Endothelial cell of umbilical vein (primary cell): ENCODE measurements around the gene PAX5. TPM values are rescaled to one million over a fixed set of nuclear protein-coding genes. Genes with fewer than 3 reads are reported as not detected.

Experiments used
- BruUV-seq: library from RNA; stranded (reverse); fragments of 400-500 nt; replicated peaks from 2 replicates; lab custom pipeline; 2021; lab: Mats Ljungman, UMichigan
- CTCF ChIA-PET: fragments of 300-600, 350-600 bp; sonication (Branson Sonifier 250); formaldehyde crosslinking; loops from one replicate; lab custom pipeline; 2021; ENCODE audit warnings: antibody characterized with exemption, inconsistent platforms; lab: Charles Lee
- POLR2A ChIA-PET: fragments of 300-600, 350-600 bp; sonication (Branson Sonifier 250); formaldehyde crosslinking; loops from one replicate; lab custom pipeline; 2021; ENCODE audit warnings: antibody characterized with exemption, inconsistent platforms; lab: Charles Lee
- DNase-seq: peaks from one replicate; pipeline ENCODE4 v3.0.0-alpha.2; 2011; ENCODE audit warnings: low read depth, low spot score
- FAIRE-seq: peaks from 2 replicates; lab custom pipeline; 2011; peaks lifted over from hg19 to GRCh38; lab: Jason Lieb, UNC
- H2AFZ ChIP-seq: 2 replicates; pipeline ENCODE4 v1.6.0; 2012; ENCODE audit warnings: low read depth, low read length, control low read depth, inconsistent platforms
- H3K27ac ChIP-seq: 2 replicates; pipeline ENCODE4 v1.5.1; 2011; ENCODE audit warnings: low read depth, mild to moderate bottlenecking, control low read depth, low read length, moderate library complexity; ENCODE audit not compliant: insufficient read depth
- H3K27me3 ChIP-seq, 2 experiments: 2 replicates each; pipeline versions ENCODE4 v1.6.0 to v1.6.1; 2011; ENCODE audit warnings: low read length in 2 of 2, mixed read lengths in 1 of 2; ENCODE audit not compliant: control insufficient read depth in 2 of 2, insufficient read depth in 2 of 2
- H3K36me3 ChIP-seq, 2 experiments: 2 replicates in 1 of 2; 3 replicates in 1 of 2; pipeline ENCODE4 v1.5.1; 2011; ENCODE audit warnings: low read length in 2 of 2, mild to moderate bottlenecking in 1 of 2, moderate library complexity in 1 of 2; ENCODE audit not compliant: control insufficient read depth in 2 of 2, insufficient read depth in 2 of 2; ENCODE audit errors: extremely low read depth in 1 of 2
- H3K4me1 ChIP-seq: 3 replicates; pipeline ENCODE4 v1.5.1; 2011; ENCODE audit warnings: mild to moderate bottlenecking, low read length; ENCODE audit not compliant: control insufficient read depth, insufficient read depth; ENCODE audit errors: extremely low read depth
- H3K4me2 ChIP-seq: 2 replicates; pipeline ENCODE4 v1.6.1; 2011; ENCODE audit warnings: low read length, control low read depth, mixed read lengths; ENCODE audit not compliant: insufficient read depth
- H3K4me3 ChIP-seq, 3 experiments: fragments of 200-600 bp in 1 of 3; sonication (generic), shearing (Covaris generic) in 1 of 3; replicated peaks in 1 of 3; 2 replicates each; pipeline ENCODE4 v1.5.1; 2011 to 2016; ENCODE audit warnings: control low read depth in 3 of 3, low read length in 3 of 3, mild to moderate bottlenecking in 2 of 3, inconsistent platforms in 1 of 3, low read depth in 1 of 3, moderate library complexity in 1 of 3; ENCODE audit not compliant: insufficient read depth in 1 of 3
- H3K79me2 ChIP-seq: 2 replicates; pipeline ENCODE4 v1.6.0; 2012; ENCODE audit warnings: low read length, inconsistent platforms; ENCODE audit not compliant: control insufficient read depth, insufficient read depth
- H3K9ac ChIP-seq: replicated peaks from 2 replicates; pipeline ENCODE3; 2011; ENCODE audit warnings: low read length, control low read depth; ENCODE audit not compliant: insufficient read depth; ENCODE audit errors: extremely low read depth
- H3K9me1 ChIP-seq: replicated peaks from 3 replicates; pipeline ENCODE4 v1.6.0; 2011; ENCODE audit warnings: mild to moderate bottlenecking, low read length; ENCODE audit not compliant: control insufficient read depth, insufficient read depth; ENCODE audit errors: extremely low read depth
- H3K9me3 ChIP-seq: replicated peaks from 2 replicates; pipeline ENCODE4 v1.5.1; 2012; ENCODE audit warnings: low read length, inconsistent platforms; ENCODE audit not compliant: control insufficient read depth, insufficient read depth
- H4K20me1 ChIP-seq: replicated peaks from 2 replicates; pipeline ENCODE3; 2011; ENCODE audit warnings: mild to moderate bottlenecking, low read length; ENCODE audit not compliant: control insufficient read depth, insufficient read depth; ENCODE audit errors: extremely low read depth
- EZH2 ChIP-seq: IDR thresholded peaks from 2 replicates; pipeline ENCODE4 v1.6.1; 2012; ENCODE audit warnings: borderline replicate concordance, low read depth, mild to moderate bottlenecking, moderate library complexity, low read length, inconsistent platforms; ENCODE audit not compliant: severe bottlenecking
- FOS ChIP-seq: IDR thresholded peaks from 2 replicates; pipeline ENCODE4 v1.6.1; 2011; ENCODE audit warnings: mild to moderate bottlenecking, low read length, moderate library complexity, borderline replicate concordance; ENCODE audit not compliant: insufficient read depth
- GATA2 ChIP-seq: IDR thresholded peaks from 2 replicates; pipeline ENCODE4 v1.7.0; 2011; ENCODE audit warnings: low read depth, mild to moderate bottlenecking, moderate library complexity, mixed read lengths, low read length; ENCODE audit not compliant: insufficient read length, insufficient read depth
- MAX ChIP-seq: IDR thresholded peaks from 2 replicates; pipeline ENCODE4 v1.6.1; 2011; ENCODE audit not compliant: insufficient read depth, insufficient read length
- MYC ChIP-seq: IDR thresholded peaks from one replicate; pipeline ENCODE4 v1.6.1; 2011; ENCODE audit warnings: mild to moderate bottlenecking, low read depth, low read length
- POLR2A ChIP-seq: IDR thresholded peaks from 2 replicates; pipeline ENCODE4 v1.6.1; 2012; ENCODE audit warnings: low read depth, mild to moderate bottlenecking, control low read depth, low read length
- POLR2AphosphoS5 ChIP-seq: IDR thresholded peaks from 2 replicates; pipeline ENCODE4 v1.6.1; 2012; ENCODE audit warnings: low read depth, mild to moderate bottlenecking, control low read depth, low read length, moderate library complexity; ENCODE audit not compliant: insufficient read depth
- dilution Hi-C: fragments of 300-500 bp; cut with MboI; formaldehyde crosslinking; loops from one replicate; pipeline ENCODE4 v1.15.0; 2019; ENCODE audit warnings: low sequenced_read_pairs; ENCODE audit not compliant: extremely low pct_ligation_motif_present
- intact Hi-C: fragments of 100-400 bp; cut with micrococcal nuclease; formaldehyde crosslinking; loops from one replicate; pipeline ENCODE4 v1.10.0; 2022
- polyA plus RNA-seq, 4 experiments: library from polyadenylated mRNA; depleted of rRNA in 3 of 4; stranded (reverse) in 3 of 4; unstranded in 1 of 4; fragments of >200 nt; gene quantifications; 2 replicates each; pipeline versions ENCODE4 v1.2.1 to v1.2.3, GENCODE V29; 2011 to 2012; ENCODE audit warnings: missing spikeins in 1 of 4
- total RNA-seq: library from RNA; stranded (reverse); gene quantifications from 2 replicates; pipeline ENCODE4 v1.2.3, GENCODE V29; 2021

Gene PAX5
- total and polyA plus RNA-seq, 2 donors (not counting 3 experiments of a cell fraction or from before 2014, with no cell fraction given), result not detected

GRCh38 chr9:36935768-36936497, 98.1 kb downstream of the PAX5 start:
- ChIA-PET CTCF (no interaction called here), POLR2A (no interaction called here)
- Histone ChIP-seq H3K79me2 (no peaks in the 10 kb centered on the region), H3K9ac (no peak overlapping the region), H3K9me1 (no peaks in the 10 kb centered on the region), H2AFZ (no peak overlapping the region), H4K20me1 (no peaks in the 10 kb centered on the region), H3K4me1 (no peaks in the 10 kb centered on the region), H3K27me3 (peaks cover 17 to 18% of the 10 kb centered on the region in 2 experiments), H3K4me2 (no peak overlapping the region), H3K9me3 (no peaks in the 10 kb centered on the region), H3K27ac (no peak overlapping the region), H3K4me3 (no peak overlapping the region), H3K36me3 (no peaks in the 10 kb centered on the region)
- BruUV-seq, result no TSS peak
- TF ChIP-seq POLR2AphosphoS5 (no peak), MAX (no peak), GATA2 (no peak), FOS (no peak), POLR2A (no peak), MYC (no peak), EZH2 (no peak)
- intact Hi-C loops, result no loop called here
- FAIRE-seq (no peak), DNase-seq (no peak)
- dilution Hi-C loops, result no loop called here

GRCh38 chr9:36935332-36935731, 98.7 kb downstream of the PAX5 start:
- Histone ChIP-seq H3K9me3 (no peaks in the 10 kb centered on the region), H3K79me2 (no peaks in the 10 kb centered on the region), H3K9me1 (no peaks in the 10 kb centered on the region), H3K9ac (no peak overlapping the region), H3K4me3 (no peak overlapping the region), H3K4me1 (no peaks in the 10 kb centered on the region), H3K4me2 (no peak overlapping the region), H2AFZ (no peak overlapping the region), H4K20me1 (no peaks in the 10 kb centered on the region), H3K27ac (no peak overlapping the region), H3K36me3 (no peaks in the 10 kb centered on the region), H3K27me3 (peaks cover 17 to 18% of the 10 kb centered on the region in 2 experiments)
- no peak for TF ChIP-seq MAX
- intact Hi-C loops (no loop called here), dilution Hi-C loops (no loop called here)
- DNase-seq (no peak), FAIRE-seq (no peak)
- ChIA-PET CTCF (no interaction called here), POLR2A (no interaction called here)
- BruUV-seq, result no TSS peak
